Cardiac muscle cell (in vitro differentiated cells and primary cell): ENCODE results near the gene DNAJC16. TPM values are rescaled to one million over a fixed set of nuclear protein-coding genes. Genes with fewer than 3 reads are reported as not detected.
"Not testable (repeated sequence)": the region's sequence is repeated elsewhere in the genome, so short reads cannot be mapped to it uniquely, and the experiment has no call there.

ENCODE experiments used
- DNase-seq, 2 donors: peaks; one replicate each; pipeline versions ENCODE4 v3.0.0 to v3.0.0-alpha.2; 2010 to 2017; ENCODE audit warnings: low read depth in 1 of 2, low spot score in 1 of 2
- H3K27ac ChIP-seq: fragments of 200-600 bp; sonication (generic); 2 replicates; pipeline ENCODE4 v1.5.1; 2016
- H3K27me3 ChIP-seq: fragments of 200-600 bp; sonication (generic); 2 replicates; pipeline ENCODE4 v1.6.0; 2016; ENCODE audit warnings: control low read depth
- H3K36me3 ChIP-seq: fragments of 200-600 bp; sonication (generic); 2 replicates; pipeline ENCODE4 v1.5.1; 2016; ENCODE audit warnings: control low read depth
- H3K4me1 ChIP-seq: fragments of 200-600 bp; sonication (generic); 2 replicates; pipeline ENCODE4 v1.8.1; 2017; ENCODE audit warnings: low read depth, mild to moderate bottlenecking, mixed run types
- H3K4me3 ChIP-seq: fragments of 200-600 bp; sonication (generic); 2 replicates; pipeline ENCODE4 v1.5.1; 2016; ENCODE audit warnings: mild to moderate bottlenecking
- H3K9me3 ChIP-seq: fragments of 200-600 bp; sonication (generic); 2 replicates; pipeline ENCODE4 v1.5.1; 2017; ENCODE audit warnings: low read depth, mild to moderate bottlenecking, control low read depth
- CTCF ChIP-seq: IDR thresholded peaks from 2 replicates; pipeline ENCODE4 v1.5.1; 2012; ENCODE audit warnings: low read depth, mild to moderate bottlenecking, low read length
- polyA plus RNA-seq: library from polyadenylated mRNA; unstranded; fragments of >200 nt; fragmentation: Nextera tagmentation; extraction: Ambion mirVana; gene quantifications from 2 replicates; pipeline ENCODE4 v1.2.1, GENCODE V29; 2016
- total RNA-seq: library from RNA; depleted of rRNA; stranded (reverse); fragments of >200 nt; gene quantifications from 2 replicates; pipeline ENCODE4 v1.2.3, GENCODE V29; 2016

Gene DNAJC16
- total and polyA plus RNA-seq, 2 experiments from 2014 or later, result 9.4 to 17.8 TPM

- no peaks in the 10 kb centered on the region for H3K27me3 ChIP-seq
- TF ChIP-seq CTCF, result no peak
- no peaks in the 10 kb centered on the region for H3K36me3 ChIP-seq
- H3K27ac ChIP-seq, result no peak overlapping the region
- H3K9me3 ChIP-seq, result no peaks in the 10 kb centered on the region
- H3K4me1 ChIP-seq, result peaks cover 7% of the 10 kb centered on the region
- no peak for DNase-seq
- no peak overlapping the region for H3K4me3 ChIP-seq
These were observed 42.7 kb upstream of the DNAJC16 start for GRCh38 chr1:15483971-15484370.

DNA sequence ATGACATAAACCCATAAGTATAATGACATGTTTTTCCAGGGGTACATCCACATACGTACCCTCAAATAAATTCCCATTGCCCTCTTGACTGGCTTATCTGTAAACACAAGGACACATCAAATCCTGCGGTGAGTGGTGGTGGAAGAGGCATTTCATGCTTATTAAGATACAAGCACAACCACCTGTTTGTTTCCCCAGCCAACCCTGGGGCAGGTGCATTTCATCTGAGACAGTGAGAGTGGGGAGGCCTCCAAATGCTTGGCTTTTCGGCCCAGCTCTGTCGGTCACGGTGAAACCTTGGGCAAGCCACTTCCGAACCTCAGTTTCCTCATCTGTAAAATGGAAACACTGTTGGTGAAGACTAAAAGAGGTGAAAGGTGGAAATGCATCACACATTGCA is 42.2 kb upstream of the DNAJC16 start:
- not testable (repeated sequence) for DNase-seq, H3K4me3 ChIP-seq, H3K9me3 ChIP-seq, H3K27ac ChIP-seq, H3K27me3 ChIP-seq, H3K36me3 ChIP-seq
- H3K4me1 ChIP-seq, result peaks cover 12% of the 10 kb centered on the region

- no peak for DNase-seq
- H3K27me3 ChIP-seq, result no peaks in the 10 kb centered on the region
- no peak overlapping the region for H3K4me3 ChIP-seq
- no peak for TF ChIP-seq CTCF
- H3K36me3 ChIP-seq, result no peaks in the 10 kb centered on the region
- no peak overlapping the region for H3K27ac ChIP-seq
- no peaks in the 10 kb centered on the region for H3K9me3 ChIP-seq
- peaks cover 16% of the 10 kb centered on the region for H3K4me1 ChIP-seq
These were observed 41.0 kb upstream of the DNAJC16 start for GRCh38 chr1:15485636-15486035.

DNA sequence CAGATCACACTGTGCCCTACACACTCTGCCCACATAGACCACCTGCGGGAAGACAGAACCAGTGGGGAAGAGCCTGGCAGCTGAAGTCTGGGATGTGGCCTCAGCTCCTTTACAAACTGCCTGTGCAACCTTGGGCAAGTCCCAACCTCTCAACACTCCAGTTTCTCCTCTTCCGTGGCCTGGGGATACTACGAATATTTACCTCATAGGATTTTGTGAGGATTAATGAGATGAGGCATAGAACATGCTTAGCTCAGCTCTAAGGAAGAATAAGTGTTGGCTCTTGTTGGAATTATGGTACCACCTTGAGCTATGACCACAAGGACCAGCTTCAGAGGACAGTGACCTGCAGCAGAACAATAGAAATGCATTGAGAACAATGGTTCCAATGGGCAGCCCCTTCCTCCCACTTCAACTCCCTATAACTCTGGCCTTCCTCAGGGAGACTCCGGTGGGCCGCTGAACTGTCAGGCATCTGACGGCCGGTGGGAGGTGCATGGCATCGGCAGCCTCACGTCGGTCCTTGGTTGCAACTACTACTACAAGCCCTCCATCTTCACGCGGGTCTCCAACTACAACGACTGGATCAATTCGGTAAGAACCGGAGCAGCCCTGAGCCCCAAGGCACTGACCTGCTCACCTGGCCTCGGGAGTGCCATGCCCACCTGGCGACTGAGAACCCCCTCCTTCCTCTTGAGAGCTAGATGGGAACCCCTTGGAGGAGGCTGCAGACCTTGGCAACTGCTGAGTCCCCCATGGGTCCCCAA is 39.6 kb upstream of the DNAJC16 start:
- peaks cover 20% of the 10 kb centered on the region for H3K4me1 ChIP-seq
- H3K9me3 ChIP-seq, DNase-seq, H3K27me3 ChIP-seq, H3K27ac ChIP-seq, H3K4me3 ChIP-seq, H3K36me3 ChIP-seq: not testable (repeated sequence)

GRCh38 chr1:15488371-15488770 is 38.3 kb upstream of the DNAJC16 start:
- no peak overlapping the region for H3K4me3 ChIP-seq
- no peak for TF ChIP-seq CTCF
- H3K9me3 ChIP-seq, result no peaks in the 10 kb centered on the region
- peak overlapping the region; percentile 64 for H3K27ac ChIP-seq
- DNase-seq, result no peak
- H3K36me3 ChIP-seq, result no peaks in the 10 kb centered on the region
- peaks cover 33% of the 10 kb centered on the region for H3K4me1 ChIP-seq
- no peaks in the 10 kb centered on the region for H3K27me3 ChIP-seq

DNA sequence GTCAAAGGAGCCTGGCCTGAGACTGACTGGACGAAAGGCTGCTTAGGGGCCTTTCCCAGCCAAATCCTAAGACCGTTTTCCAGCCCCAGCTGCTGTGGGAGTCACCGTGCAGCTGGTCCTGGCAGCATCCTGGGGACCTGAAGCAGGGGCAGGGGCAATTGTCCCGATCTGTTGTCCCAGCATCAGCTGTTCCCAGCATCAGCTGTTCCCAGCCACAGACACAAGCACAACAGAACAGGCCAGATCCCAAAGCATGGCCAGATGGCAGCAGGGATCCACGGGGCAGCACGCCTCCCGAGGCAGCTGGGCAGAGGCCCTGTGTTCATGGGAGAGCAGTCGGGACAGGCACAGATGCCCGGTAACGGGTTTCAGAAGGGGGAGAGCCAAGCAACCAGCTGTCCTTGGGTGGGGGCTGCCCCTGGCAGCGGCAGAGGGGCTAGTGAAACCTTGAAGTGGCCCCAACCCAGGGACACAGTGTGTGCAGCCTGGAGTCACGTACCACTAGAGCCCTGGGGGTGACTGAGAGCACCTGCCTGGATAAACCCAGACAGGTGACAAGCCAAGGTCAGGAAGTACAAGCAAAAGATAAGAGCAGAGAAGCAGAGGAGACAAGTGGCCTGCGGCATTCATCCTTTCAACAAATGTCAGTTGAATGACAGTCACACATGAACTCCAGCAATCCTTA is 37.5 kb upstream of the DNAJC16 start:
- TF ChIP-seq CTCF, result no peak
- Histone ChIP-seq H3K27me3 (no peaks in the 10 kb centered on the region), H3K4me3 (no peak overlapping the region), H3K27ac (peak overlapping the region; percentile 64), H3K4me1 (peaks cover 41% of the 10 kb centered on the region), H3K9me3 (no peaks in the 10 kb centered on the region), H3K36me3 (no peaks in the 10 kb centered on the region)
- no peak for DNase-seq

GRCh38 chr1:15491010-15491409 is 35.6 kb upstream of the DNAJC16 start:
- H3K4me3 ChIP-seq, DNase-seq, H3K27me3 ChIP-seq, H3K9me3 ChIP-seq, H3K36me3 ChIP-seq, H3K27ac ChIP-seq: not testable (repeated sequence)
- H3K4me1 ChIP-seq, result peaks cover 41% of the 10 kb centered on the region
